B cell (primary cell): ENCODE results near the gene TCN2. TPM values are rescaled to one million over a fixed set of nuclear protein-coding genes. Genes with fewer than 3 reads are reported as not detected.
"Not testable (repeated sequence)": the region's sequence is repeated elsewhere in the genome, so short reads cannot be mapped to it uniquely, and the experiment has no call there.

Experiments
- ATAC-seq: fragments of 200-7000 bp; cut with Tn5 transposase; one replicate; pipeline ENCODE4 v1.10.0; 2021; ENCODE audit warnings: low read depth, mild to moderate bottlenecking, moderate number of reproducible peaks, moderate library complexity
- CTCF ChIA-PET: fragments of 350-600 bp; sonication (Branson Sonifier 250); formaldehyde crosslinking; loops from one replicate; lab custom pipeline; 2021; ENCODE audit warnings: antibody characterized with exemption, inconsistent platforms; lab: Charles Lee
- POLR2A ChIA-PET: fragments of 350-600 bp; sonication (Branson Sonifier 250); formaldehyde crosslinking; loops from one replicate; lab custom pipeline; 2021; ENCODE audit warnings: antibody characterized with exemption; lab: Charles Lee
- DNase-seq: peaks from one replicate; pipeline ENCODE4 v3.0.0; 2013
- H2AFZ ChIP-seq: 2 replicates; pipeline ENCODE4 v1.6.1; 2012; ENCODE audit warnings: mild to moderate bottlenecking, low read depth, low read length; ENCODE audit not compliant: insufficient read depth, poor library complexity, severe bottlenecking
- H3K27ac ChIP-seq, 2 donors: 1 replicate in 1 of 2; 2 replicates in 1 of 2; pipeline ENCODE4 v1.5.1; 2012 to 2013; ENCODE audit warnings: low read length in 2 of 2, mild to moderate bottlenecking in 2 of 2, moderate library complexity in 1 of 2
- H3K27me3 ChIP-seq, 4 experiments: fragments of 200-600 bp in 1 of 4; sonication (generic) in 1 of 4; replicated peaks in 1 of 4; 1 replicate in 2 of 4; 2 replicates in 2 of 4; pipeline versions ENCODE4 v1.6.1 to v1.7.0; 2013 to 2016; ENCODE audit warnings: low read length in 3 of 4, mild to moderate bottlenecking in 2 of 4, mixed read lengths in 1 of 4, moderate library complexity in 1 of 4; ENCODE audit not compliant: insufficient read depth in 4 of 4, control insufficient read depth in 3 of 4; ENCODE audit errors: control extremely low read depth in 1 of 4
- H3K36me3 ChIP-seq, 2 experiments: replicated peaks in 1 of 2; 1 replicate in 1 of 2; 2 replicates in 1 of 2; pipeline versions ENCODE4 v1.6.1 to v1.7.1; 2013; ENCODE audit warnings: low read length in 1 of 2; ENCODE audit not compliant: insufficient read depth in 2 of 2, control insufficient read depth in 1 of 2; ENCODE audit errors: control extremely low read depth in 1 of 2, extremely low read depth in 1 of 2
- H3K4me1 ChIP-seq, 2 donors: fragments of 200-600 bp in 1 of 2; sonication (generic) in 1 of 2; 1 replicate in 1 of 2; 2 replicates in 1 of 2; pipeline versions ENCODE4 v1.5.1 to v1.6.1; 2013 to 2017; ENCODE audit warnings: low read length in 2 of 2; ENCODE audit not compliant: control insufficient read depth in 2 of 2, insufficient read depth in 2 of 2
- H3K4me2 ChIP-seq: replicated peaks from 2 replicates; pipeline ENCODE3; 2012; ENCODE audit warnings: mild to moderate bottlenecking, low read depth, low read length; ENCODE audit not compliant: poor library complexity, severe bottlenecking
- H3K4me3 ChIP-seq, 5 experiments: fragments of 200-600 bp in 1 of 5; sonication (generic) in 1 of 5; 1 replicate in 3 of 5; 2 replicates in 2 of 5; pipeline versions ENCODE4 v1.5.1 to v1.7.0; 2011 to 2016; ENCODE audit warnings: low read length in 4 of 5, mild to moderate bottlenecking in 4 of 5, low read depth in 2 of 5, control low read depth in 1 of 5, moderate library complexity in 1 of 5; ENCODE audit not compliant: insufficient read depth in 1 of 5; ENCODE audit errors: control extremely low read depth in 1 of 5, extremely low read depth in 1 of 5
- H3K79me2 ChIP-seq: fragments of 200-600 bp; sonication (generic); one replicate; pipeline ENCODE4 v1.6.0; 2016; ENCODE audit warnings: low read length; ENCODE audit not compliant: control insufficient read depth, insufficient read depth
- H3K9ac ChIP-seq: fragments of 200-600 bp; sonication (generic); 2 replicates; pipeline ENCODE4 v1.6.1; 2017; ENCODE audit warnings: mild to moderate bottlenecking, low read length, moderate library complexity
- H3K9me3 ChIP-seq, 3 donors: one replicate each; pipeline versions ENCODE4 v1.6.1 to v1.7.1; 2013; ENCODE audit warnings: low read length in 2 of 3; ENCODE audit not compliant: control insufficient read depth in 2 of 3, insufficient read depth in 1 of 3; ENCODE audit errors: control extremely low read depth in 1 of 3
- H4K20me1 ChIP-seq: 2 replicates; pipeline ENCODE4 v1.6.0; 2012; ENCODE audit warnings: mild to moderate bottlenecking, low read length; ENCODE audit not compliant: insufficient read depth, control insufficient read depth, poor library complexity, severe bottlenecking
- H3K27ac Mint-ChIP-seq: one replicate; pipeline ENCODE4 v1.8.0; 2021; ENCODE audit warnings: mixed read lengths
- H3K27me3 Mint-ChIP-seq: one replicate; pipeline ENCODE4 v1.8.0; 2021; ENCODE audit warnings: mixed read lengths
- H3K4me1 Mint-ChIP-seq: one replicate; pipeline ENCODE4 v1.8.0; 2021; ENCODE audit warnings: mixed read lengths
- H3K4me3 Mint-ChIP-seq: one replicate; pipeline ENCODE4 v1.8.0; 2021; ENCODE audit warnings: mixed read lengths
- H3K9me3 Mint-ChIP-seq: one replicate; pipeline ENCODE4 v1.8.0; 2022; ENCODE audit warnings: mixed read lengths; ENCODE audit not compliant: insufficient read depth
- CTCF ChIP-seq: fragments of 200-600 bp; IDR thresholded peaks from one replicate; pipeline ENCODE4 v1.8.0; 2022; ENCODE audit warnings: antibody characterized with exemption, mild to moderate bottlenecking
- EZH2 ChIP-seq: IDR thresholded peaks from 2 replicates; pipeline ENCODE4 v1.6.1; 2012; ENCODE audit warnings: borderline replicate concordance, low read depth, mild to moderate bottlenecking, moderate library complexity, low read length; ENCODE audit not compliant: insufficient read depth, poor library complexity, severe bottlenecking
- WGBS: methylation state at CpG from one replicate; pipeline ENCODE4 v1.1.5; 2013; ENCODE audit warnings: missing lambda C conversion rate; ENCODE audit not compliant: insufficient coverage; 5-methylcytosine and 5-hydroxymethylcytosine counted together
- intact Hi-C: fragments of 100-400 bp; cut with micrococcal nuclease; formaldehyde crosslinking; loops from one replicate; pipeline ENCODE4 v1.10.0; 2022
- polyA plus RNA-seq: library from polyadenylated mRNA; depleted of rRNA; stranded (reverse); fragments of >200 nt; gene quantifications from 2 replicates; pipeline ENCODE4 v1.2.3, GENCODE V29; 2012
- total RNA-seq, 2 donors: library from RNA; stranded (reverse); fragments of 120-200 nt in 1 of 2; gene quantifications; 1 replicate in 1 of 2; 2 replicates in 1 of 2; pipeline versions ENCODE4 v1.2.3 to v1.2.4, GENCODE V29; 2013 to 2022

Gene TCN2
- total and polyA plus RNA-seq, 2 donors (not counting 1 experiment from before 2014, with no cell fraction given): 0.37 to 0.40 TPM

GRCh38 chr22:30628491-30628890 lies 21.5 kb downstream of the TCN2 start:
- Histone ChIP-seq H3K4me2 (no peak overlapping the region), H4K20me1 (no peaks in the 10 kb centered on the region), H3K27me3 (no peaks in the 10 kb centered on the region), H2AFZ (no peak overlapping the region), H3K4me1 (no peaks in the 10 kb centered on the region), H3K9me3 (no peaks in the 10 kb centered on the region), H3K4me3 (no peak overlapping the region), H3K79me2 (no peaks in the 10 kb centered on the region), H3K9ac (no peak overlapping the region), H3K36me3 (no peaks in the 10 kb centered on the region), H3K27ac (no peak overlapping the region)
- Mint-ChIP-seq H3K9me3 (no peaks in the 10 kb centered on the region), H3K27ac (no peak overlapping the region), H3K27me3 (no peaks in the 10 kb centered on the region), H3K4me3 (no peak overlapping the region), H3K4me1 (no peaks in the 10 kb centered on the region)
- WGBS: 86% methylated on average over 2 of the region's 4 CpGs
- no peak for DNase-seq
- ChIA-PET CTCF (interaction anchor here (0.6 to 0.8 kb wide), 2 partner anchors 293 to 673 kb away, joined by 3 to 4 read pairs; no protein-coding TSS in a partner anchor), POLR2A (no interaction called here)
- intact Hi-C loops: no loop called here
- TF ChIP-seq CTCF (no peak), EZH2 (no peak)
- ATAC-seq: no peak

GRCh38 chr22:30631469-30631868 lies 24.5 kb downstream of the TCN2 start:
- peaks cover 14 to 19% of the 10 kb centered on the region in 2 donors for H3K4me1 ChIP-seq
- H3K4me2 ChIP-seq, H3K9ac ChIP-seq, H2AFZ ChIP-seq, H3K79me2 ChIP-seq, intact Hi-C loops, H3K27ac Mint-ChIP-seq, CTCF ChIA-PET, POLR2A ChIA-PET, H3K27ac ChIP-seq, ATAC-seq, H3K4me3 ChIP-seq, H3K9me3 Mint-ChIP-seq, H3K9me3 ChIP-seq, DNase-seq, H3K4me3 Mint-ChIP-seq, H3K27me3 ChIP-seq, H4K20me1 ChIP-seq, H3K27me3 Mint-ChIP-seq, H3K36me3 ChIP-seq: not testable (repeated sequence)
- peaks cover 16% of the 10 kb centered on the region for H3K4me1 Mint-ChIP-seq
- WGBS: 80% methylated on average over 1 of the region's 31 CpGs
